NCI-H1105 (cell line): Measurements from ENCODE around the gene GALNT14.
"Not testable (repeated sequence)": the region's sequence is repeated elsewhere in the genome, so short reads cannot be mapped to it uniquely, and the experiment has no call there.

ENCODE experiments used
- DNase-seq: peaks from one replicate; lab custom pipeline; 2025; lab: John Stamatoyannopoulos, UW

Gene GALNT14

GRCh38 chr2:30939364-30939763 lies 198.9 kb downstream of the GALNT14 start:
- DNase-seq: no peak

DNA sequence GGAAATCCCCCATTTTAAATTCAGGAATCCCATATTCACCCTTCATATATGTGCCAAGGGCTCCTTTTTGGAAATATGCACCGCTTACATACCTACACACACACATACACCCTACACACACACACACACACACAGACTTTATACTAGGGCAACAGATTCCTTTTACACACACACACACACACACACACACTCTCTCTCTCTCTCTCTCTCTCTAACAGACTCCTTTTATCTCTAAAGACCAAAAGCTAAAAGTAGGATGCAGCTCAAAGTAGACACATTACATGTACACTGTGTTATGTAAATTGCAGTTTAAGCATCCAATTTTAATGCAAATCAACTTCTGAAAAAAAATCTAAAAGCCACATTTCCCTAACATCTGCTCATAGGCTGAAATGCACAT lies 200.0 kb downstream of the GALNT14 start:
- no peak for DNase-seq

GRCh38 chr2:30936977-30937376 lies 201.3 kb downstream of the GALNT14 start:
- no peak for DNase-seq

- no peak for DNase-seq
Observed at GRCh38 chr2:30935795-30936194, 202.4 kb downstream of the GALNT14 start.

- no peak for DNase-seq
Observed at GRCh38 chr2:30934066-30934465, 204.2 kb downstream of the GALNT14 start.

- no peak for DNase-seq
Observed at GRCh38 chr2:30933496-30933895, 204.7 kb downstream of the GALNT14 start.

- DNase-seq: no peak
Observed at GRCh38 chr2:30932870-30933269, 205.4 kb downstream of the GALNT14 start.

- no peak for DNase-seq
Observed at GRCh38 chr2:30931841-30932407, 206.3 kb downstream of the GALNT14 start.

DNA sequence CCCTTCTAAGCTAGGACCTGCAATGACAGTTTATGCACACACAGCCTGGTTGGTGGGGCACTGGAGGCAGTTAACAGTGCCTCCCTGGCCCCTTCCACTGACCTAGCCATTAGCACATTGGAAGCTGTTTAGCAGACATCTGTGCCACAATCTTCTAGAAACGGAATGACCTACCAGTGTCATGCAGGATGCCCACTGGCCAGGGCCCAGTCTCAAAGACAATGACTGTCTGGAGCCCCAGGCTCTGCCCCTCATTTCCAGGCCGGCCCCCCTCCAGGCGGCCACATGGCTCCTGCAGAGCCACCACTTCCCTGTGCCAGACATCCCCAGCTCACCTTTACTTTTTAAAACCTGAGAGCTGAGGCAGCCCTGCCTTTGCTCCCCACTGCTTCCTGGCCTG lies 207.5 kb downstream of the GALNT14 start:
- DNase-seq: no peak

DNA sequence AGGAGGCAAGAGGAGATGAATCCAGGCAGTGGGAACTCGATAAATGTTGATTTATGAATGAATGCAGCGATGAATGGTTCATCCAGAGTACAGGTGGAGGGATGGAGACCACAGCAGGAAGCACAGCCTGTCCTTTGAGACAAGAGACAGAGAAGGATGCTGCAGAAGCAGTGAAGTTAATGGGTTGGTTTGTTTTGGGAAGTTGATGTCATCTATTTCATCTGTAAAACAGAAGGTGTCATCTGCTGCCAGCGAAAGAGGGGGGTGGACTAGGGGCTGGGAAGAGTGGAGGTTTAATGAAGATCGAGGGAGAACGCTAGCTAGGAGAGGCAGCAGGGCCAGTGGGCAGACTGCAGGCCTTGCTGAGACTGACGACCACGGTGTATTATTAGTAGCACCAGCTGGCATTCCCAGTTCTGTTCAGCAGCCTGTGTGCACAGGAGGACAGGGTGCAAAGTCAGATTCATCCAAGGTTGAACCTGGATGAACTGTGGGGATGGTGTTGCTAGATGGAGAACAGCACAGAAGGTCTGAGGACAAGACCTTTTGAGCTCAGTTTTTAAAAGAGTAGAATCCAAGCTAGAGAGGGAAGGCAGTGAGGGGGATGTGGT lies 210.7 kb downstream of the GALNT14 start:
- no peak for DNase-seq

GRCh38 chr2:30926606-30927005 lies 211.6 kb downstream of the GALNT14 start:
- DNase-seq: no peak

DNA sequence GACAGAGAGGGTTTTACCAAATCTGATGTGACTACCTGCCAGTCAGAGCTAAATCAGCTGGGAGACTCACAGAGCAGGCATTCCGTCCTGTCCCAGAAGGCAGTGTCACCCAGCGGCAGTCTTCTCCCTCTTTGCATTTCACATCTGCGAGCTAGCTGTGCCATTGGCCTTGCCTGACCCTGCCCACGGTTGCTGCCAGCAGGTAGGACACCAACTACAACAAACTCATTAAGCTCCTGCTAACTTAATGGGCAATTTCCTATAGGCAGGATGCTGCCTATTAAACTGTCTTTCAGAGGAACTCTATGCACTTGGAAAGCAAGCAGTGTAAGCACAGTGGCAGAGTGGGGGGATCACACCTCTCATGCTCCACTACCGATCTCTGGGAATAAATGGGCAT lies 214.6 kb downstream of the GALNT14 start:
- DNase-seq: no peak

GRCh38 chr2:30920511-30920910 lies 217.7 kb downstream of the GALNT14 start:
- DNase-seq: no peak

GRCh38 chr2:30915486-30915885 lies 222.8 kb downstream of the GALNT14 start:
- DNase-seq: no peak

- no peak for DNase-seq
Observed at GRCh38 chr2:30914456-30914855, 223.8 kb downstream of the GALNT14 start.

GRCh38 chr2:30912056-30912455 lies 226.2 kb downstream of the GALNT14 start:
- no peak for DNase-seq

- DNase-seq: no peak
Observed at GRCh38 chr2:30911327-30911726, 226.9 kb downstream of the GALNT14 start.

GRCh38 chr2:30910686-30911085 lies 227.6 kb downstream of the GALNT14 start:
- no peak for DNase-seq

- not testable (repeated sequence) for DNase-seq
Observed at GRCh38 chr2:30904437-30904836, 233.8 kb downstream of the GALNT14 start.

DNA sequence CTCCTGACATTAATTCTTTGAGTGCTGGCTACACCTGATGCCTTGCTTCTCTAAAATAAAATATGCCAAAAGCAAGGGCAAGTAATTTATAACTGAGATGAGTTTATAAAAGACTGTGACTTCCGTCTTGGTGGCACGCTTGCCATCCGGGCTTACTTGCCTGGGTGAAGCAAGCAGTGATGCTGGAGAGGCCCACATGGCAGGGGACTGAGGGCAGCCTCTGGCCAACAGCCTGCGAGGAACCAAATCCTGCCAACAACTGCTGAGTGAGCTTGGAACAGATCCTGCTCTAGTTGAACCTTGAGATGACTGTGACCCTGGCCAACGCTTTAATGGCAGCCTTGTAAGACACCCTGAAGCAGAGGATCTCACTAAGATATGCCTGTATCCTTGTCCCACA lies 234.9 kb downstream of the GALNT14 start:
- no peak for DNase-seq

- DNase-seq: no peak
Observed at GRCh38 chr2:30900381-30900780, 237.9 kb downstream of the GALNT14 start.

- no peak for DNase-seq
Observed at GRCh38 chr2:30899516-30900054, 238.7 kb downstream of the GALNT14 start.

GRCh38 chr2:30897539-30897938 lies 240.7 kb downstream of the GALNT14 start:
- DNase-seq: no peak
